OCI-M2 (cell line): Measurements from ENCODE around the gene GTF3C2.

Source experiments
- DNase-seq: peaks from one replicate; lab custom pipeline; 2025; ENCODE audit not compliant: unreplicated experiment; lab: John Stamatoyannopoulos, UW

GTF3C2 gene

DNA sequence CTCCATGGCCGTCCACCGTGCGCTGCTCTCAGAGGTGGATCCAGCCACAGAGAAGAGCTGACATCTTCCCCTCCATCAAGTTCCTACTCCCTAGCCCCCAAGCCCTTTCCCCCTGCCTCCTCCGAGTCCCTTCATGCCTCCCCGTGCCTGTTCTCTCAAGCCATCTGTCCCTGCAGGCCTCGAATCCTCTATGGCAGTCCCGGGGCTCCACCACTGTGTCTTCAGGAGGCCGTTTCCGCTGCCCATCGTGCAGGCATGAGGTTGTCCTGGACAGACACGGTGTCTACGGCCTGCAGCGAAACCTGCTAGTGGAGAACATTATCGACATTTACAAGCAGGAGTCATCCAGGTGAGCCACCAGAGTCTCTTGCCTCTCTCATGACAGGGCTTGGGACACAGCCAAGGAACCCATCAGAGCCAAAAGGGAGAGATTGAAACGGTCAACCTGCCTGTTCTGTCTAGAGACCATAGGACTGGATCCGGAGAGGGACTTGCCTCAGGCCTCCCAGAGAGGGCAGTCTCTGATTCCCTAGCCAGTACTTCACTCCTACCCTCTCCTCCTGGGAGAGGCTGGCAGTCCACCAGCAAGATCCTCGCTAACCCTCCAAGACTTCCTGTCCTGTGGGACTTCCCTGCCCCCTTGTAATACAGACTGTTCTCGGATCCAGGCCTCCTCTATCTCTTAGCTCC lies 58.0 kb downstream of the GTF3C2 start:
- no peak for DNase-seq

DNA sequence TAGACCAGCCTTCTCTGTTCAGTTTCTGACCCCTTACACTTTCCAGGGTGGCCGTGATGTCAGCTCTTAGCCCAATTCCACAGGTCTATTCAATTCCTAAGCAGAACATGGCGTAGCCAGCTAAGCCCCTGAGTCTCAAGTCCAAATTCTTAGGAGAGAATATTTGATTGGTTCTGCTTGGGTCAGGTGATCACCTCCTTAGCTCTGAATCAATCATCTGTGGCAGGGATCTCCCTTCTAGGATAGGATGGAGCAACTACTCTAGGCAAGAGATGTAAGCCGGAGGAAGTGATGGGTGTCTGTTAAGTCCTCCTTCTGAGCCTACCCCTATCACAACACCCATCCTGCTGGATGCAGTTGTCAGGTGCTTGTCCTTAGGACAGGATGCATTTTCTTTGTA lies 59.4 kb downstream of the GTF3C2 start:
- no peak for DNase-seq

DNA sequence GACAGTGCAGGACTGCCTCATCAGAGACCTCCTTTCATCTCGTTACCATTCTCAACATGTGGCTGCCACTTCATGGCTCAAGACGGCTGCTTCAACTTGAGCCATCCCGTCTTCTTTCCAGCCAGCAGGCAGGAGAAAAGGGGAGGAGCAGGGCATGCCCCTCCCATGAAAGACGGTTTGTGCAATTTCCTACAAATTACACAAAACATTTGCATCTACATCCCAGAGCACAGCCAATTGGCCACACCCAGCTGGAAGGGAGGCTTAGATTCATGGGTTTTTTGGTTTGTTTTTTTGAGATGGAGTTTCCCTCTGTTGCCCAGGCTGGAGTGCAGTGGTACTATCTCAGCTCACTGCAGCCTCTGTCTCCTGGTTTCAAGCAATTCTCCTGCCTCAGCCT lies 60.1 kb downstream of the GTF3C2 start:
- no peak for DNase-seq

DNA sequence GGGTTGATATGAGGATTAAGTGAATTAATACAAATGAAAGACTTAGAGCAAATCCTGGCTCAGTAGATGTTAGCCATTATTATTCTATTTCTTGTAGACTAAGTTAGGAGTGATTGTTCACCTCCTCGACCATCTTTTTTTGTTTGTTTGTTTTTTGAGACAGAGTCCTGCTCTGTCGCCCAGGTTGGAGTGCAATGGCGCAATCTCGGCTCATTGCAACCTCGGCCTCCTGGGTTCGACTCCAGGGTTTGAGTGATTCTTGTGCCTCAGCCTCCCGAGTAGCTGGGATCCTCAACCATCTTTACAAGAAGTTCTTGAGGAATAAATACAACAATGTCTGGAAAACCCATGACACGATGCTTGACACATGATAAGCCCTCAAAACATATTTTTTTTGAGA lies 61.6 kb downstream of the GTF3C2 start:
- DNase-seq: no peak

DNA sequence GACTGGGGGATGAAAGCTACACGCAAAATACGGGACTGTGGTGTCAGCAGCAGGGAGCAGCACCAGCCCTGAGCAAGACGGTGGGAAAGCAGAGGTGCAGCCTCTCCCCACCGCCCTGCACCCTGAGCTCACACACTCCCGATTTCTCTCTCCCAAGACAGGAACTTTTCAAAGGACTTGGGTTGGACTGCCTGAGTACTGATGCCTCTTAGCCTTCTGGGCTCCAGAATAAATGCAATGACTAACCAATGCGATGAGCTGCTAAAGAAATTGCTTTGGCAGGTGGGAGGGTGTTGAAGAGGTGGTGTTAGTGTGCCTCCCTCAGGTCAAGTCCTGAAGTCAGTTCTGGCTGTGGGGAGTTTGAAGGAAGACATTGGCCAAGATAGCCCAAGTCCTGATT lies 64.7 kb downstream of the GTF3C2 start:
- DNase-seq: no peak

DNA sequence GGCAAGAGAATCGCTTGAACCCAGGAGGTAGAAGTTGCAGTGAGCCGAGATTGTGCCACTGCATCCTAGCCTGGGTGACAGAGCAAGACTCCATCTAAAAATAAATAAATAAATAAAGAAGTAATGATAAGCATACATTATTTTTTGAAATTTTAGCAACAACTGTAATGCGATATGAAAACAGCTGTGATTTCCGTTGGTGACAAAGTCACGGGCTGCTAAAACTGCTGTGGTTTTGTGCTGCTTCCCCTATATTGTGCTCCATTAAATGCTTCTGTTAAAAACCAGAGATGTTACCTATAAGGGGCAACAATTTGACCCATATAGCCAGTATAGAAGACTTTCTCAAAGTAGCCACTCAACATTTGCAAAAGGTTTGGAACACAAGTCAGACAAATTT lies 66.0 kb downstream of the GTF3C2 start:
- DNase-seq: no peak

DNA sequence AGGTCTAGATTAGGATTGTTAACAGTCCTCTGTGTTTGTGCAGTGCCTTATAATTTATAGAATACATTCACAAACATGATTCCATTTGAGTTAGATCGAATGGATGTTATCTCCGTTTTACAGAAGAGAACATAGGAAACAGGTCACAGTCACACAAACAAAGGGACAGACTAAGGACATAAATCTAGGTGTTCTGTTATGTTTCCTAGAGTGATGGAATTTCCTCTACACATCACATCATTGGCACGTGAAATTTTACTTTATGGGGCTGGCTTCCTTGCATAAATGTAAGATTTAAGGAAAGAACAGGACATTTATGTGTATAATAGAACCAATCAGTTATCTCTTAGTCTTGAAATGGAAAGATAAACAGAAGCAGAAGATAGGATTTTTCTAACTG lies 68.0 kb downstream of the GTF3C2 start:
- DNase-seq: no peak

DNA sequence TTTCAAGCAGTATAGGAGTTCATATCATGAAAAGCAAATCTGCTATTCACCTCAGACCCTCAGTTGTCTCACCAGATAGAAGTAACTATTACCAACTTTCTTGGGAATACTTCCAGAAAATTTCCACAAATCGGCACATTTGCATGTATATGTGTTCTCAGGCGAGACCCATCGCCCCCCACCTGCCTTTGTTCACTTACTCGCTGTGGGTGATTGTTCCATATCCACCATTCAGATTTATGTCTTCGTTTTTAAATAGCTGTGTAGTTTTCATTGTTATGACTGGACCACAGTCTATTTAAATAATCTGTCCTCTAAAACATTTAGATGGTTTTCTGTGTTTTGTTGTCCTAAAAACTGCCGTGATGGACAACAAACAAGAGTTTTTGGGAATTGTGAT lies 71.1 kb downstream of the GTF3C2 start:
- DNase-seq: no peak

DNA sequence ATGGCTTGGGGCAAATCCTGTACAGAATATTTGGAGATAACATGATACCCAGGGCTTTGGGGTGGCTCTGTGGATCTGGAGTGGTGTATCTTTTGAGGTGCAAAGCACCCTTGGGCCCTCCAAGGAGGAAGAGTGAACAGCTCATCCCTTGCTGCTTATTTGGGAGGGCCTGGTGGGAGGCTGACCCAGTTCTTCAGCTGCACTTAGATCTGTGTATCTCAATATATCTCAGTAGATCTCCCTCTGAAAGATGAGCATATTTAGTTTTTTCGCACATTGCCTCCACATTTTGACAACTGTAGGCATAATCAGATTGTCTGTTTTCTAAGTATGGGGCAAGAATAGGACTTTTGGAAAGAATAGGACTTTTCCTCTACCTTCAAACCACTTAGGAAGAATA lies 71.6 kb downstream of the GTF3C2 start:
- DNase-seq: no peak

DNA sequence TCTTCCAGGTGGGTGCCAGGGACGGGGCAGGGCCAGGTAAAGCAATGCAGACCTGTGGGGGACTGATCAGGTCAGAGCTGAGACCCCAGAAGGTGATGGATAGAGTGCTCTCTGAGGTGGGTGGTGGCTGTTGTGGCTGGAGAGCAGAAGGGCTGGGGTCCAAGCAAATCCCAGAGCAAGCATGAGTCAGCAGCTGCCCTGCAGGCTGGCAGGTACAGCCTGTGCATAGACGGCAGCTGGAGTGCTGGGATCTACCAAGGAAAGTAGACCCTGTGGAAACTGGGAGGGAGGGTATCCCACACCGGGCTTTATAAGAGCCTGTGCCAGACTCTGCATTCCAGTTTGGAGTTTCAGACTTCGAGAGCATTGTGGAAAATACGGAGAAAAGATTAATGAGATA lies 73.7 kb downstream of the GTF3C2 start:
- DNase-seq: no peak

DNA sequence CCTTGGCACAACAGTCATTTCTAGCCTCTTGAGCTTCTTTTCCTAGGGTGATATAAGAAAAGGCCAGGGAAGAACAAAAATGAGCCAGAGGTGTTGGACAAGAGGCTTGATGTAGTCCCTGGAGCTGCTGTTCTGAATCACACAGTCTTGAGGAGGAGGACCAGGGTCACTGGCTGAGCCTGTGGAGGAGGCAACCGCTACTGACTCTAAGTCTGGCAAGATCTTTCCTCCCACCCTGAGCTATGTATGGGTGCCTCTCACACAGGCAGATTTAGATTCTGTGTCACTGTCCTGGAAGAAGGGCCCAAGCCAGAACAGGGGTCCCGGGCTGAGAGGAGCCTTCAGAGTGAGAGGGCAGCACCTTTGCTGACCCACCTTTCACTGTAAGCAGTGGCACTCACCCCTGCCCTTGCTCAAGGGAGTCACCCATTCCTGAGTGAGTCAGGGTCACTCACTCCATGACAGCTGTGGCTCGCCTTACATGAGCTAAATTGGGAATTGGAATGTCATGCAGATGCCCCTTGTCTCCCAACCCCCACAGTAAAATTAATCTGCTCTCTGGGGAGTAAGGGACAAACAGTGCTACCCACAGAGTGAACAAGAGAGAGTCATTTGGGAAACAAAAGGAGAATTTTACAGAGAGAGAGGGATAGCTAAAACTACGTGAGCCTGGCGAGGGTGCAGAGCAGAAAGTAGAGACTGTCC lies 74.6 kb downstream of the GTF3C2 start, which contains the start of gene TRIM54:
Gene TRIM54, plus strand, starts transcription at position 575 of the 705 bp plus-strand sequence. CDS start 303 bp downstream, outside the sequence.
- no peak for DNase-seq

DNA sequence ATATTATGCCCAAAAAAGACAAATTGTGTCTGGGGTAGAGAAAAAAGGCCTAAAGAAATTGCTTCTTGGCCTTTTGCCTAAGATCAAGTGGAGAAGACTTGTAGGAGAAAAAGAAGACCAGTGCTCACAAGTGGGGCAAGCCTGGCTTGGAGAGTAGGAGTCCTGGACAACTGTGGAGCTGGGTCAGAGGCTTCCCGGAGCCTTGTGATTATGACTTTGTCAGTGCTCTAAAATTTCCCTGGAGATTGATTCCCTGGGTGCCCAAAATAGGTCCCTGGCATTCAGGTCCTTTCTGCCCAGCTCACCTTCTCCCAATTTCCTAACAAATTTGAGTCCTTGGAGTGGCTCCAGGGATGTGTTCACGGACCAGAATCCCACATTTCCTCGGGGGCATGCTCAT lies 75.1 kb downstream of the GTF3C2 start:
- no peak for DNase-seq

DNA sequence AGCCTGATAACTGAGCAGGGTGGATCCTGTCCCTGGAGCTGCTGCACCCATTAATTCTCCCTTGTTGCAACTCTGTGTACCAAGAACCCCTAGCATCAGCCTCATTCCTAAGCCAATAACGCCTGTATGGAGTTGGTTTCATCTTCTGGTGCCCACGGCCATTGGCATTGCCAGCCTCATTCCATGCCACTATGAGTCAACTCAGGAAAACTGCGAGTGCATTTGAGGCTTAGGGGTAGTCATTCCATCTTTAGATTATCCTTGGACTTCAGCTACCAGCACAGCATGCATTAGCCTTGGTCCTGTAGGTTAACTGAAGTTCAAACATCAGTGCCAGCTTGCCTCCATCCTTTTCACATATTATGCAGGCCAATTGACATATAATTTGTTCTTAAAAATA lies 75.7 kb downstream of the GTF3C2 start:
- no peak for DNase-seq

DNA sequence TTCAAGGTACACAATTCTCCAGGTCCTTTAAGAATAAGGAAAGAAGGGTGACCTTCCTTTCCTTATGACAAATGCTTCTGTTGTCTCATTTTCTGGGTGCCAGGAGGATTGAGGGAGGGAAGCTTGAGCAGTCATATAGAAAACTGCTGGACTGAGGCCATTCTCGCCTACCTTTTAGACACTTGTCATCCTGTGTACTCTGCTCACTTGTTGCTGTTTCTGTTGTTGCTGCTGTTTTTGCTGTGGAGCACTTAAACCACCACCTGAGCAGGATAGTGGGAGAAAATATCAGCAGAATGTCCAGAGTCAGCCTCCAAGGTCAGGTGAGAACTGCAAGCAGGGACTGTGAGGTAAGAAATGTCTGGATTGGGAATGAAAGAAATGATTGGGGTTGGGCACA lies 78.6 kb downstream of the GTF3C2 start:
- DNase-seq: no peak
